Activated naive CD4-positive, alpha-beta T cell treated with anti-CD3 and anti-CD28 coated beads, Interleukin-2, amount 50 U/mL, for 24 hours (primary cell): ENCODE measurements around the gene SC5D.

Experiments used
- H3K27ac Mint-ChIP-seq: one replicate; pipeline ENCODE4 v1.8.0; 2021; ENCODE audit warnings: mild to moderate bottlenecking, mixed read lengths
- H3K27me3 Mint-ChIP-seq: one replicate; pipeline ENCODE4 v1.8.0; 2021; ENCODE audit warnings: mixed read lengths
- H3K36me3 Mint-ChIP-seq: one replicate; pipeline ENCODE4 v1.8.0; 2021; ENCODE audit warnings: mixed read lengths
- H3K4me1 Mint-ChIP-seq: one replicate; pipeline ENCODE4 v1.8.0; 2021; ENCODE audit warnings: mixed read lengths
- H3K4me3 Mint-ChIP-seq: one replicate; pipeline ENCODE4 v1.8.0; 2021; ENCODE audit warnings: mild to moderate bottlenecking, mixed read lengths
- H3K9me3 Mint-ChIP-seq: one replicate; pipeline ENCODE4 v1.8.0; 2021; ENCODE audit warnings: mixed read lengths

Gene SC5D

GRCh38 chr11:121292495-121293287 is at the start of gene SC5D:
SC5D (plus strand) TSS chr11:121292771; CDS start chr11:121303376, 10,605 bp downstream.
- no peaks in the 10 kb centered on the region for H3K9me3 Mint-ChIP-seq
- peak within 1 kb of the TSS; percentile 97 for H3K27ac Mint-ChIP-seq
- peaks cover 2% of the 10 kb centered on the region for H3K36me3 Mint-ChIP-seq
- no peaks in the 10 kb centered on the region for H3K27me3 Mint-ChIP-seq
- peaks cover 51% of the 10 kb centered on the region for H3K4me1 Mint-ChIP-seq
- H3K4me3 Mint-ChIP-seq: peak within 1 kb of the TSS; percentile 97

GRCh38 chr11:121244884-121245283 is 47.7 kb upstream of the SC5D start:
- Mint-ChIP-seq H3K9me3 (no peaks in the 10 kb centered on the region), H3K27ac (no peak overlapping the region), H3K4me1 (peaks cover 4% of the 10 kb centered on the region), H3K27me3 (no peaks in the 10 kb centered on the region), H3K36me3 (no peaks in the 10 kb centered on the region), H3K4me3 (no peak overlapping the region)

GRCh38 chr11:121246021-121246768 is 46.4 kb upstream of the SC5D start:
- Mint-ChIP-seq H3K4me1 (peaks cover 4% of the 10 kb centered on the region), H3K9me3 (no peaks in the 10 kb centered on the region), H3K27ac (no peak overlapping the region), H3K36me3 (no peaks in the 10 kb centered on the region), H3K27me3 (no peaks in the 10 kb centered on the region), H3K4me3 (no peak overlapping the region)

GRCh38 chr11:121246769-121247035 is 45.9 kb upstream of the SC5D start:
- Mint-ChIP-seq H3K9me3 (no peaks in the 10 kb centered on the region), H3K4me1 (peaks cover 4% of the 10 kb centered on the region), H3K27ac (no peak overlapping the region), H3K4me3 (no peak overlapping the region), H3K36me3 (no peaks in the 10 kb centered on the region), H3K27me3 (no peaks in the 10 kb centered on the region)

GRCh38 chr11:121248496-121248895 is 44.1 kb upstream of the SC5D start:
- Mint-ChIP-seq H3K4me3 (no peak overlapping the region), H3K27me3 (no peaks in the 10 kb centered on the region), H3K36me3 (no peaks in the 10 kb centered on the region), H3K4me1 (peaks cover 4% of the 10 kb centered on the region), H3K27ac (no peak overlapping the region), H3K9me3 (no peaks in the 10 kb centered on the region)

GRCh38 chr11:121249039-121249663 is 43.4 kb upstream of the SC5D start:
- peaks cover 3% of the 10 kb centered on the region for H3K9me3 Mint-ChIP-seq
- peaks cover 1% of the 10 kb centered on the region for H3K27me3 Mint-ChIP-seq
- H3K4me1 Mint-ChIP-seq: peaks cover 4% of the 10 kb centered on the region
- H3K4me3 Mint-ChIP-seq: no peak overlapping the region
- no peak overlapping the region for H3K27ac Mint-ChIP-seq
- no peaks in the 10 kb centered on the region for H3K36me3 Mint-ChIP-seq

GRCh38 chr11:121250843-121251242 is 41.7 kb upstream of the SC5D start:
- Mint-ChIP-seq H3K9me3 (peaks cover 9% of the 10 kb centered on the region), H3K4me1 (peaks cover 4% of the 10 kb centered on the region), H3K27ac (no peak overlapping the region), H3K36me3 (no peaks in the 10 kb centered on the region), H3K27me3 (peaks cover 2% of the 10 kb centered on the region), H3K4me3 (no peak overlapping the region)

- peaks cover 4% of the 10 kb centered on the region for H3K4me1 Mint-ChIP-seq
- H3K4me3 Mint-ChIP-seq: no peak overlapping the region
- H3K36me3 Mint-ChIP-seq: no peaks in the 10 kb centered on the region
- peaks cover 2% of the 10 kb centered on the region for H3K27me3 Mint-ChIP-seq
- peaks cover 9% of the 10 kb centered on the region for H3K9me3 Mint-ChIP-seq
- no peak overlapping the region for H3K27ac Mint-ChIP-seq
Observed at GRCh38 chr11:121253951-121254350, 38.6 kb upstream of the SC5D start.

GRCh38 chr11:121254756-121255155 is 37.8 kb upstream of the SC5D start:
- no peaks in the 10 kb centered on the region for H3K4me1 Mint-ChIP-seq
- no peak overlapping the region for H3K4me3 Mint-ChIP-seq
- peaks cover 2% of the 10 kb centered on the region for H3K27me3 Mint-ChIP-seq
- H3K36me3 Mint-ChIP-seq: no peaks in the 10 kb centered on the region
- peaks cover 9% of the 10 kb centered on the region for H3K9me3 Mint-ChIP-seq
- H3K27ac Mint-ChIP-seq: no peak overlapping the region

- no peaks in the 10 kb centered on the region for H3K4me1 Mint-ChIP-seq
- no peak overlapping the region for H3K4me3 Mint-ChIP-seq
- H3K27ac Mint-ChIP-seq: no peak overlapping the region
- peaks cover 2% of the 10 kb centered on the region for H3K27me3 Mint-ChIP-seq
- H3K9me3 Mint-ChIP-seq: peaks cover 9% of the 10 kb centered on the region
- no peaks in the 10 kb centered on the region for H3K36me3 Mint-ChIP-seq
Observed at GRCh38 chr11:121255473-121256125, 37.0 kb upstream of the SC5D start.

GRCh38 chr11:121257289-121257688 is 35.3 kb upstream of the SC5D start:
- Mint-ChIP-seq H3K4me1 (no peaks in the 10 kb centered on the region), H3K4me3 (no peak overlapping the region), H3K9me3 (peaks cover 9% of the 10 kb centered on the region), H3K27ac (no peak overlapping the region), H3K36me3 (peaks cover 2% of the 10 kb centered on the region), H3K27me3 (peaks cover 2% of the 10 kb centered on the region)

- Mint-ChIP-seq H3K4me1 (no peaks in the 10 kb centered on the region), H3K4me3 (no peak overlapping the region), H3K36me3 (peaks cover 5% of the 10 kb centered on the region), H3K9me3 (peaks cover 12% of the 10 kb centered on the region), H3K27ac (no peak overlapping the region), H3K27me3 (peaks cover 2% of the 10 kb centered on the region)
Observed at GRCh38 chr11:121257976-121258375, 34.6 kb upstream of the SC5D start.

GRCh38 chr11:121265586-121265985 is 27.0 kb upstream of the SC5D start:
- peaks cover 9% of the 10 kb centered on the region for H3K9me3 Mint-ChIP-seq

GRCh38 chr11:121268581-121268980 is 24.0 kb upstream of the SC5D start:
- H3K9me3 Mint-ChIP-seq: no peaks in the 10 kb centered on the region
- H3K4me1 Mint-ChIP-seq: peaks cover 11% of the 10 kb centered on the region
- no peak overlapping the region for H3K27ac Mint-ChIP-seq
- H3K36me3 Mint-ChIP-seq: no peaks in the 10 kb centered on the region
- no peak overlapping the region for H3K4me3 Mint-ChIP-seq
- peaks cover 15% of the 10 kb centered on the region for H3K27me3 Mint-ChIP-seq

More at GRCh38 chr11:121265586-121265985, 27.0 kb upstream of the SC5D start:
- Mint-ChIP-seq H3K4me3 (no peak overlapping the region), H3K27ac (no peak overlapping the region), H3K27me3 (peaks cover 16% of the 10 kb centered on the region), H3K36me3 (peaks cover 8% of the 10 kb centered on the region), H3K4me1 (peaks cover 5% of the 10 kb centered on the region)

GRCh38 chr11:121270001-121270678 is 22.4 kb upstream of the SC5D start:
- Mint-ChIP-seq H3K36me3 (no peaks in the 10 kb centered on the region), H3K9me3 (no peaks in the 10 kb centered on the region), H3K4me3 (no peak overlapping the region), H3K27me3 (peaks cover 15% of the 10 kb centered on the region), H3K4me1 (peaks cover 11% of the 10 kb centered on the region), H3K27ac (no peak overlapping the region)
